HG03103 (cell line): ENCODE data around the gene PTH2R.
A peak's percentile ranks its signal among the peaks of the same experiment; 100 is the strongest.
"Not testable (repeated sequence)": the region's sequence is repeated elsewhere in the genome, so short reads cannot be mapped to it uniquely, and the experiment has no call there.

Experiments used
- ATAC-seq: cut with Tn5 transposase; IDR thresholded peaks from one replicate; pipeline ENCODE4 v1.9.1; 2021; ENCODE audit warnings: low read depth; ENCODE audit not compliant: unreplicated experiment

The PTH2R gene

GRCh38 chr2:208406474-208407451 is at the start of gene PTH2R:
Gene PTH2R, plus strand, starts transcription at chr2:208406792. Its CDS starts 252 bp downstream, at chr2:208407044.
- ATAC-seq, result no peak

GRCh38 chr2:208356846-208357574 is 49.6 kb upstream of the PTH2R start:
- ATAC-seq, result no peak

GRCh38 chr2:208358758-208359631 is 47.6 kb upstream of the PTH2R start:
- ATAC-seq, result no peak

- no peak for ATAC-seq
Observed at GRCh38 chr2:208359632-208359986, 47.0 kb upstream of the PTH2R start.

GRCh38 chr2:208360259-208361076 is 46.1 kb upstream of the PTH2R start:
- no peak for ATAC-seq

- ATAC-seq, result no peak
Observed at GRCh38 chr2:208361077-208361441, 45.5 kb upstream of the PTH2R start.

- ATAC-seq, result no peak
Observed at GRCh38 chr2:208363485-208363884, 43.1 kb upstream of the PTH2R start.

- ATAC-seq, result peak; percentile 66
Observed at GRCh38 chr2:208366215-208367127, 40.1 kb upstream of the PTH2R start.

GRCh38 chr2:208369091-208369490 is 37.5 kb upstream of the PTH2R start:
- ATAC-seq, result no peak

GRCh38 chr2:208370881-208371633 is 35.5 kb upstream of the PTH2R start:
- ATAC-seq, result no peak

- no peak for ATAC-seq
Observed at GRCh38 chr2:208371634-208371935, 35.0 kb upstream of the PTH2R start.

GRCh38 chr2:208373460-208374089 is 33.0 kb upstream of the PTH2R start:
- no peak for ATAC-seq

- ATAC-seq, result no peak
Observed at GRCh38 chr2:208375491-208376068, 31.0 kb upstream of the PTH2R start.

- not testable (repeated sequence) for ATAC-seq
Observed at GRCh38 chr2:208377344-208377860, 29.2 kb upstream of the PTH2R start.

- ATAC-seq, result no peak
Observed at GRCh38 chr2:208379192-208379591, 27.4 kb upstream of the PTH2R start.

GRCh38 chr2:208384637-208385036 is 22.0 kb upstream of the PTH2R start:
- no peak for ATAC-seq

GRCh38 chr2:208386541-208386940 is 20.1 kb upstream of the PTH2R start:
- ATAC-seq, result no peak
